Measurements from ENCODE around the gene SRSF4. TPM values are rescaled to one million over a fixed set of nuclear protein-coding genes. Genes with fewer than 3 reads are reported as not detected.

Gene SRSF4
- total RNA-seq, 2 donors from 2014 or later, result 86.3 to 90.3 TPM

DNA sequence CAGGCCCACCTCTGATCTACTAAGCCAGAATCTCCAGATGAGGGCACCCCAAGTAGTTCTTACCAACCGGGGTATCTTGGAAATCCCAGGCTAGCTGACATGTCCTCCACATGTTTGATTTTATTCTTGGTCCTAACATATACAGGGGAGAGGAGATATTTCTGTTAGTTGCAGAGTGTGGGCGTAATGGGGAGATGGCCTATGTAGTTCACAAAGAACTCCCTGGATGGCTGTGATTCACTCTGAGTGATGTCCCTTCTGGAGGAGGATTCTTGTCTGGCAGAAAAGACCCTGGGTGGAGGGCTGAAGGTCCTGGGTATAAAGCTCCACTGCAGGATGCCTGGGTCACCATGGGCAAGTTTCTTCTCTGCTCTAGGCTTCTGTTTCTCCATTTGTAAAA lies 35.9 kb upstream of the SRSF4 start:
- H3K4me1 ChIP-seq, result no peaks in the 10 kb centered on the region
- TF ChIP-seq, protein P1, sequence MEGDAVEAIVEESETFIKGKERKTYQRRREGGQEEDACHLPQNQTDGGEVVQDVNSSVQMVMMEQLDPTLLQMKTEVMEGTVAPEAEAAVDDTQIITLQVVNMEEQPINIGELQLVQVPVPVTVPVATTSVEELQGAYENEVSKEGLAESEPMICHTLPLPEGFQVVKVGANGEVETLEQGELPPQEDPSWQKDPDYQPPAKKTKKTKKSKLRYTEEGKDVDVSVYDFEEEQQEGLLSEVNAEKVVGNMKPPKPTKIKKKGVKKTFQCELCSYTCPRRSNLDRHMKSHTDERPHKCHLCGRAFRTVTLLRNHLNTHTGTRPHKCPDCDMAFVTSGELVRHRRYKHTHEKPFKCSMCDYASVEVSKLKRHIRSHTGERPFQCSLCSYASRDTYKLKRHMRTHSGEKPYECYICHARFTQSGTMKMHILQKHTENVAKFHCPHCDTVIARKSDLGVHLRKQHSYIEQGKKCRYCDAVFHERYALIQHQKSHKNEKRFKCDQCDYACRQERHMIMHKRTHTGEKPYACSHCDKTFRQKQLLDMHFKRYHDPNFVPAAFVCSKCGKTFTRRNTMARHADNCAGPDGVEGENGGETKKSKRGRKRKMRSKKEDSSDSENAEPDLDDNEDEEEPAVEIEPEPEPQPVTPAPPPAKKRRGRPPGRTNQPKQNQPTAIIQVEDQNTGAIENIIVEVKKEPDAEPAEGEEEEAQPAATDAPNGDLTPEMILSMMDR (IDR thresholded peaks at IDR 0.05), result no peak
- no peaks in the 10 kb centered on the region for H3K9me3 ChIP-seq
- no peaks in the 10 kb centered on the region for H3K36me3 ChIP-seq
- no peak overlapping the region for H3K27ac ChIP-seq
- no peak overlapping the region for H3K9ac ChIP-seq (ENCODE audit: low read depth in 2 of 2, low read length in 2 of 2)
- H3K27me3 ChIP-seq, result no peaks in the 10 kb centered on the region
- DNase-seq, result no peak
- H3K4me3 ChIP-seq, result no peak overlapping the region
- intact Hi-C loops (cut with DNase I), result no loop called here

DNA sequence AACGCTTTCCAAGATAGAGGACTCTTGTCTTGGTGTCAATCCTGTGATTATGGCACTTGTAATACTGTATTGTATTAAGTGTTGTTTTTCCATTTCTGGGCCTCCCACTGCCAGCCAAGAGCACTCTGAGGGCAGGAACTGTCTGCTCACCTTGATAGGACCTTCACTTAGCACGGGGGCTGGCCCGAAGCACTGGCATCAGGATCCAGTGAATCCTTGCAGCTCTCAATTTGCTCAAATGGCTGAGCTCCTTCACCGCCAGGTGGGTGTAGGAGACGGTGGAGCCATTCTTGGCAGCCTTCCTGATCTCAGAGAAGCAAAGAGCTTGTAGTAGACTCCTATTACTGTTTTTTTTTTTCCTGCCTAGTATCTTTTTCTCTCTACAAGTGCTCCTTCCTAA lies 31.4 kb upstream of the SRSF4 start:
- H3K4me1 ChIP-seq, result no peaks in the 10 kb centered on the region
- DNase-seq, result no peak
- no peak overlapping the region for H3K27ac ChIP-seq
- intact Hi-C loops (cut with DNase I), result no loop called here
- H3K4me3 ChIP-seq, result no peak overlapping the region
- H3K36me3 ChIP-seq, result no peaks in the 10 kb centered on the region
- H3K27me3 ChIP-seq, result no peaks in the 10 kb centered on the region
- no peak overlapping the region for H3K9ac ChIP-seq (ENCODE audit: low read depth in 2 of 2, low read length in 2 of 2)
- no peaks in the 10 kb centered on the region for H3K9me3 ChIP-seq
- TF ChIP-seq, protein P1 (IDR thresholded peaks at IDR 0.05), result no peak

DNA sequence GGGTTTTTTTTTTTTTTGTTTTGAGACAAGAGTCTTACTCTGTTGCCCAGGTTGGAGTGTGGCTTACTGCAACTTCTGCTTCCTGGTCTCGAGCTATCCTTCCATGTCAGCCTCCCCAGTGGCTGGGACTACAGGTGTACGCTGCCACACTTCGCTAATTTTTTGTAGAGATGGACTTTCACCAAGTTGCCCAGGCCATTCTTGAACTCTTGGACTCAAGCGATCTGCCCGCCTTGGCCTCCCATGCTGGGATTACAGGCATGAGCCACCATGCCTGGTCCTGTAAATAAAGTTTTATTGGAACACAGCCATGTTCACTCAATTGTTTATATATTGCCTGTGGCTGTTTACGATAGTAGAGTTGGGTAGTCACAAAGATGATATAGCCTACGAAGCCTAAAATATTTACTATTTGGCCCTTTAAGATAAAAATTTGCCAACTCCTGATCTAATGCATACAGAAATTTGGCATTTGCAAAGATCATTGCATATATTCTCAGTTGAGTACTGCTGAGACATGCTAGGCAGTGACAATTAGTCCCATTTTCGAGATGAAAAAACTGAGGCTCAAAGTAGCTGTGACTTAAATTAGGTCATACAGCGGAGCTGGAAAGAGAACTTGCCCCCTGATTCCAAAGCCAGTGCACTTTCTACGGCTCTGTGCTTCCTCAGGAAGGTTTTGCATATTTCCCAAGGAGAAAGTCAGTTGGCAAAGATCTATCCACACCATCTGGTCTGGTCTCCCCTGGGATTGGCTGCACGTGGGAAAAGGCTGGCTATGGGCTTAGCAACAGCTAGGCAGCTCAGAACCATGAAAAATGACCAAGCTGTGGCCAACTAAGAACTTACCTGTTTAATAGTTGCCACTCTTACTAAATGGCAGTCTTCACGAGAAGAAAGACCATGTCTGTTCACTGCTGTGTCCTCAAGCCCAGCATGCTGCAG lies 29.7 kb upstream of the SRSF4 start:
- Histone ChIP-seq H3K9me3 (no peaks in the 10 kb centered on the region), H3K4me3 (no peak overlapping the region), H3K27me3 (no peaks in the 10 kb centered on the region), H3K36me3 (no peaks in the 10 kb centered on the region), H3K9ac (ENCODE audit: low read depth in 2 of 2, low read length in 2 of 2) (no peak overlapping the region), H3K4me1 (no peaks in the 10 kb centered on the region), H3K27ac (no peak overlapping the region)
- intact Hi-C loops (cut with DNase I), result no loop called here
- TF ChIP-seq, protein P1 (IDR thresholded peaks at IDR 0.05), result no peak
- no peak for DNase-seq

DNA sequence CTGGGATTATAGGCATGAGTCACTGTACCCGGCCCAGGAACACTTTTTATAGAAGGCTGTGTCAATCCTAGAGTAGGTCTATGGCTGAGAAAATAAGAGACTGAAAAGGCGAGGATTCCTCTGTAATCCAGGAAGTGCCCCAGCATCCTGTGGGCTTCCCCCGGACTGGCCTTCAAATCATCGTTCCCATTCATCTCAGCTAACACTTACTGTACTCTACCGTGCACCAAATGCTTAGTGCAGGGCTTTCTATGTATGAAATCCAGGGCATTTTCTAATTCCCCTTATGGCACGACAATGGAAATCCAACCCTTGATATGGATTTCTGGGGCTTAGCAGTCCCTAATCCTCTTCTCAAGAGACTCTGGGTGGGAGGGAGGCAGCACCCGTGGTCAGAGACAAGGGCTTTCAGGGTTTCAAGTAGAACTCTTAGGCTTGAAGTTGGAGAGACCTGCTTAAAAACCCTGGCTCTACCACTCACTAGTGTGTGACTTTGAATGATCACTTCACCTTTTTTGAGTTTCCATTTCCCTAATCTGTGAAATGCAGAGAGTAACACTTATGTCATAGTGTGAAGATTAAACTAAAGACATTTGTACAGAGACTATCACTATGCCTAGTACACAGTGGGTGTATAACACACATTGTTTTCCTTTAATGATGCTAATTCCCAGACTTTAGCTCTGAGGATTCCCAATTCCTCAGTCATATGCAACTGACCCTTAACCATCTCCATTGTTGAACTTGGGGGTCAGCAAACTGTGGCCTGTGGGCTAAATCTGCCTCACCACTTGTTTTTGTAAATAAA lies 28.8 kb upstream of the SRSF4 start:
- Histone ChIP-seq H3K36me3 (no peaks in the 10 kb centered on the region), H3K9ac (ENCODE audit: low read depth in 2 of 2, low read length in 2 of 2) (no peak overlapping the region)

DNA sequence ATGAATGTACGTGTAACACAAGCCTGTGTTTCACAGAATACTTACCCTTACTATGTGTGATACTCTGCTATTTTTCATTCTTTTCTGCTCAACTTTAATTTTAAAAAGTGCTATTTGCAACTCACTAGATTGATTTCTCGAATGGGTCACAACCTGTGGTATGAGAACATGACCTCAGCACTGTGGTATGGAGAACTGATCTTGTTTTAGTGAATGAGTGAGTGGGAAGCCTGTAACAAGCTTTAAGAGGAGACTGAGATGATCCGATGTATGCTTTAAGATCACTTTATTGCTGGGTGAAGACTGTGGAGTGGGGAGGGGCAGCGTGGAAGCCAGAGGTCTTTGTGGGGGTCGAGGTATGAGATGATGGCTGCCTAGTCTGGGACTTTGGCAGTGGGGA lies 27.5 kb upstream of the SRSF4 start:
- TF ChIP-seq, protein P1 (IDR thresholded peaks at IDR 0.05), result no peak
- Histone ChIP-seq H3K4me3 (no peak overlapping the region), H3K9me3 (no peaks in the 10 kb centered on the region), H3K27ac (no peak overlapping the region), H3K27me3 (no peaks in the 10 kb centered on the region), H3K9ac (ENCODE audit: low read depth in 2 of 2, low read length in 2 of 2) (no peak overlapping the region), H3K4me1 (no peaks in the 10 kb centered on the region), H3K36me3 (no peaks in the 10 kb centered on the region)
- intact Hi-C loops (cut with DNase I), result loop anchor here (5.0 kb wide), 1 partner anchor 422 kb away; no protein-coding TSS in a partner anchor
- DNase-seq, result no peak

More for the DNA sequence above, 28.8 kb upstream of the SRSF4 start:
- no peak for DNase-seq
- Histone ChIP-seq H3K4me1 (no peaks in the 10 kb centered on the region), H3K9me3 (no peaks in the 10 kb centered on the region), H3K4me3 (no peak overlapping the region), H3K27me3 (no peaks in the 10 kb centered on the region), H3K27ac (no peak overlapping the region)
- intact Hi-C loops (cut with DNase I), result no loop called here
- TF ChIP-seq, protein P1 (IDR thresholded peaks at IDR 0.05), result no peak

All from colonic mucosa (tissue), 4 donors.